Trophoblast cell (in vitro differentiated cells and primary cell): ENCODE data around the gene FAM53A.

Experiments
- DNase-seq, 2 donors: peaks; one replicate each; pipeline ENCODE4 v3.0.0-alpha.2; 2016
- H2AFZ ChIP-seq: 2 replicates; pipeline ENCODE4 v1.6.1; 2013; ENCODE audit warnings: low read length, moderate library complexity, mild to moderate bottlenecking; ENCODE audit not compliant: insufficient read depth, poor library complexity
- H2AK5ac ChIP-seq: 2 replicates; pipeline ENCODE4 v1.6.1; 2013; ENCODE audit warnings: mild to moderate bottlenecking, low read length
- H2BK120ac ChIP-seq: 2 replicates; pipeline ENCODE4 v1.6.1; 2013; ENCODE audit warnings: low read length, mild to moderate bottlenecking, moderate library complexity; ENCODE audit not compliant: insufficient read depth, poor library complexity
- H2BK12ac ChIP-seq: 2 replicates; pipeline ENCODE4 v1.6.1; 2013; ENCODE audit warnings: mild to moderate bottlenecking, low read length, moderate library complexity
- H2BK5ac ChIP-seq: 2 replicates; pipeline ENCODE4 v1.6.1; 2013; ENCODE audit warnings: low read length, low read depth, moderate library complexity, mild to moderate bottlenecking; ENCODE audit not compliant: poor library complexity
- H3K14ac ChIP-seq: 2 replicates; pipeline ENCODE4 v1.6.1; 2013; ENCODE audit warnings: mild to moderate bottlenecking, low read length
- H3K18ac ChIP-seq: 2 replicates; pipeline ENCODE4 v1.6.1; 2013; ENCODE audit warnings: mild to moderate bottlenecking, low read length
- H3K23ac ChIP-seq: 2 replicates; pipeline ENCODE4 v1.6.1; 2013; ENCODE audit warnings: low read length
- H3K27ac ChIP-seq: 2 replicates; pipeline ENCODE4 v1.5.1; 2013; ENCODE audit warnings: low read depth, mild to moderate bottlenecking, inconsistent platforms, low read length, moderate library complexity
- H3K27me3 ChIP-seq: 2 replicates; pipeline ENCODE4 v1.6.1; 2013; ENCODE audit warnings: inconsistent platforms, mild to moderate bottlenecking, low read length, moderate library complexity; ENCODE audit not compliant: insufficient read depth
- H3K36me3 ChIP-seq, 2 experiments: 1 replicate in 1 of 2; 2 replicates in 1 of 2; pipeline ENCODE4 v1.6.1; 2013; ENCODE audit warnings: low read length in 2 of 2, mild to moderate bottlenecking in 2 of 2, moderate library complexity in 1 of 2; ENCODE audit not compliant: insufficient read depth in 2 of 2, control insufficient read depth in 1 of 2
- H3K4ac ChIP-seq: 2 replicates; pipeline ENCODE4 v1.6.1; 2013; ENCODE audit warnings: low read depth, mild to moderate bottlenecking, low read length, moderate library complexity
- H3K4me1 ChIP-seq, 2 experiments: 1 replicate in 1 of 2; 2 replicates in 1 of 2; pipeline ENCODE4 v1.6.1; 2013; ENCODE audit warnings: low read length in 2 of 2, mild to moderate bottlenecking in 2 of 2, moderate library complexity in 1 of 2; ENCODE audit not compliant: insufficient read depth in 2 of 2, control insufficient read depth in 1 of 2
- H3K4me2 ChIP-seq: 2 replicates; pipeline ENCODE4 v1.6.1; 2013; ENCODE audit warnings: inconsistent platforms, mild to moderate bottlenecking, low read length, moderate library complexity
- H3K4me3 ChIP-seq: 2 replicates; pipeline ENCODE4 v1.5.1; 2013; ENCODE audit warnings: mild to moderate bottlenecking, low read depth, low read length, inconsistent platforms
- H3K79me1 ChIP-seq: one replicate; pipeline ENCODE4 v1.6.1; 2013; ENCODE audit warnings: low read length
- H3K79me2 ChIP-seq: 2 replicates; pipeline ENCODE4 v1.6.1; 2013; ENCODE audit warnings: low read length, mild to moderate bottlenecking; ENCODE audit not compliant: control insufficient read depth, insufficient read depth, poor library complexity
- H3K9ac ChIP-seq: 2 replicates; pipeline ENCODE4 v1.6.1; 2013; ENCODE audit warnings: mild to moderate bottlenecking, low read length
- H3K9me3 ChIP-seq: 2 replicates; pipeline ENCODE4 v1.6.1; 2013; ENCODE audit warnings: low read depth, mild to moderate bottlenecking, control low read depth, inconsistent platforms, low read length; ENCODE audit not compliant: insufficient read depth
- H4K12ac ChIP-seq: 2 replicates; pipeline ENCODE4 v1.6.1; 2013; ENCODE audit warnings: low read depth, mild to moderate bottlenecking, low read length, moderate library complexity
- H4K8ac ChIP-seq: 2 replicates; pipeline ENCODE4 v1.6.1; 2013; ENCODE audit warnings: low read depth, mild to moderate bottlenecking, low read length, moderate library complexity
- H4K91ac ChIP-seq: one replicate; pipeline ENCODE4 v1.6.1; 2013; ENCODE audit warnings: low read depth, mild to moderate bottlenecking, low read length, moderate library complexity
- WGBS: extraction: QIAGEN DNeasy Blood & Tissue Kit; methylation state at CpG from one replicate; pipeline ENCODE4 v1.1.7; 2013; ENCODE audit warnings: missing lambda C conversion rate; ENCODE audit not compliant: insufficient read length, insufficient coverage; ENCODE audit errors: extremely low coverage; 5-methylcytosine and 5-hydroxymethylcytosine counted together

FAM53A gene

DNA sequence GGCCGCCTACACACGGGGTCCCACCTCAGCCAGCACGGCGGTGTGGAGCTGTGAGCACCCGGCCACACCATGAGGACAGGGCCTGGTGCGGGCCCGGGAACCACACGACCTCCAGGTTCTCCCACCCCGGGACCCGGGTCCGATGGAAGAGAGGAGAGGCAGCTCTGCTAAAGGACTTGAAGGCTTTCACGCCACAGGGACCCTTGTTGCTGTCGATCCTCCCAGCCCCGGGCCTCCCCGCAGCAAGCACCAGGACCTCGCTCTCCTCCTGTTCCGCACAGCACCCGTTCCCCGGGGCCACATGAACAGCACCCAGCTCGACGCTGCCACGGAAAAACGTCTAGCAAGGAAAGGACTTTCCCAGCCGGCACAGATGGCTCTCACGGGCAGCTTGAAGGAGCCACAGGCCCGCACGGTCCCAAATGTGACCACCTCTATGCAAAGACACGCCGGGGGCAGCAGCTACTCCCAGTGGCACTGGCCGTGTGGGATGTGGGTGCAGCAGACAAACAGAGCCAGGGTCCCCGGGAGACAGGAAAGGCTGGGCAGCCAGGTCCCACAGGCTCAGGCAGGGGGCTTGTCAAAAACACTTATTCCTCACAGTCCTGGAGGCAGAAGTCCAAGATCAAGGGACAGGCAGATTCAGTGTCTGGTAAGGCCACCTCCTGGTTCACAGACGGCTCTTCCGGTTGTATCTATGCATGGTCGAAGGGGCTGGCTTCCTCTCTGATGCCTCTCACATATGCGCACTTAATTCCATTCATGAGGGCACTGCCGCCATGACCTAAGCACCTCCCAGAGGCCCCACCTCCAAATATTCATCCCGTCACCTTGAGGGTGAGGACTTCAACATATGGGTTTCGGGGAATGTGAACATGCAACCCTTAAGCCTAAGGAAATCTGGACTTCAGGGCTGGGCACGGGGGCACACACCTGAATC, 24.7 kb downstream of the FAM53A start:
- H2AFZ ChIP-seq = no peak overlapping the region
- no peak overlapping the region for H3K18ac ChIP-seq
- no peak overlapping the region for H2AK5ac ChIP-seq
- H3K27ac ChIP-seq = no peak overlapping the region
- H3K14ac ChIP-seq = no peak overlapping the region
- no peak overlapping the region for H3K4ac ChIP-seq
- H4K91ac ChIP-seq = no peak overlapping the region
- no peaks in the 10 kb centered on the region for H3K79me1 ChIP-seq
- no peaks in the 10 kb centered on the region for H3K4me1 ChIP-seq
- no peak overlapping the region for H3K23ac ChIP-seq
- H4K8ac ChIP-seq = no peak overlapping the region
- H2BK120ac ChIP-seq = no peak overlapping the region
- H3K4me2 ChIP-seq = no peak overlapping the region
- H3K27me3 ChIP-seq = no peaks in the 10 kb centered on the region
- H3K9ac ChIP-seq = no peak overlapping the region
- H3K4me3 ChIP-seq = no peak overlapping the region
- DNase-seq = no peak
- no peak overlapping the region for H2BK5ac ChIP-seq
- no CpG with 5 or more reads among the region's 39 CpGs for WGBS
- no peak overlapping the region for H4K12ac ChIP-seq
- H3K79me2 ChIP-seq = no peaks in the 10 kb centered on the region
- H3K9me3 ChIP-seq = no peaks in the 10 kb centered on the region
- H2BK12ac ChIP-seq = no peak overlapping the region
- H3K36me3 ChIP-seq = no peaks in the 10 kb centered on the region

DNA sequence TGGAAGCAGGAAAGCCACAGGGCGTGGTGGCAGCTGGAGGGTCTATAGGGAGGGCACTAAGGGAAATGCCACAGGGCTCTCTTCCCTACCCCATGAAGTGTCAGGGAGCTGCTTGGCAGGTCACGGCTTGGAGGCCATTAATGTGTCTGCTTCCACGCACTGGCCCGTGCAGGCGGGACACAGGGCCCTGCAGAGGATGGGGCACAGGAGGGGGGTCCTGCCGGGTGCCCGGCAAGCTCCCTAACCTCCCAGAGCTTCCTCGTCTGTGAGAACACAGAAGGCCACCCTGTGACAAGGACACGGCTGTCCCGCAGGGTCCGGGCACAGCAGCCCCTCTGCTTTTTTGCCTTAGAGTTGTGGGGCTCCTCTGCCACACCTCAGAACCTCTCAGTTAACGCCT, 25.5 kb downstream of the FAM53A start:
- no peak overlapping the region for H2BK12ac ChIP-seq
- no peak overlapping the region for H3K4ac ChIP-seq
- H2AFZ ChIP-seq = no peak overlapping the region
- H4K91ac ChIP-seq = no peak overlapping the region
- H3K9ac ChIP-seq = no peak overlapping the region
- H3K27ac ChIP-seq = no peak overlapping the region
- no peak for DNase-seq
- no peak overlapping the region for H2BK120ac ChIP-seq
- H2AK5ac ChIP-seq = no peak overlapping the region
- no peak overlapping the region for H3K14ac ChIP-seq
- H3K36me3 ChIP-seq = no peaks in the 10 kb centered on the region
- no peak overlapping the region for H3K23ac ChIP-seq
- no peak overlapping the region for H4K12ac ChIP-seq
- H3K27me3 ChIP-seq = no peaks in the 10 kb centered on the region
- H3K4me2 ChIP-seq = no peak overlapping the region
- WGBS = no CpG with 5 or more reads among the region's 12 CpGs
- H3K79me2 ChIP-seq = no peaks in the 10 kb centered on the region
- no peak overlapping the region for H4K8ac ChIP-seq
- H3K79me1 ChIP-seq = no peaks in the 10 kb centered on the region
- no peaks in the 10 kb centered on the region for H3K4me1 ChIP-seq
- no peaks in the 10 kb centered on the region for H3K9me3 ChIP-seq
- no peak overlapping the region for H3K4me3 ChIP-seq
- H3K18ac ChIP-seq = no peak overlapping the region
- H2BK5ac ChIP-seq = no peak overlapping the region

DNA sequence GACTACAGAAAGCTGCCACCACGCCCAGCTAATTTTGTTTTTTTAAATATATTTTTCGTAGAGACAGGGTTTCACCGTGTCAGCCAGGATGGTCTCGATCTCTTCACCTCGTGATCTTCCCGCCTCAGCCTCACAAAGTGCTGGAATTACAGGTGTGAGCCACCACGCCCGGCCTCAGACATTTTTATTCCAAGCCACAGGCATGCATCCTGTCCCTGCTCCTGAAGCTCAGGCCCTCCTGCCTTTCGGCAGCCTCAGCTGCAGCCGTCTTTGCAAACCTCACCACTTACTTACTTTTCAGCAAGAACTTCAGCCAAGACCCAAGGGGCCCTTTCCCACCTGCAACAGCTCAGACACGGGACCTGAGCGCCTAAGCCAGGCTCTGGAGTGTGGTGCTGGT, 26.0 kb downstream of the FAM53A start:
- no peak for DNase-seq
- H3K4ac ChIP-seq = no peak overlapping the region
- WGBS = no CpG with 5 or more reads among the region's 12 CpGs

DNA sequence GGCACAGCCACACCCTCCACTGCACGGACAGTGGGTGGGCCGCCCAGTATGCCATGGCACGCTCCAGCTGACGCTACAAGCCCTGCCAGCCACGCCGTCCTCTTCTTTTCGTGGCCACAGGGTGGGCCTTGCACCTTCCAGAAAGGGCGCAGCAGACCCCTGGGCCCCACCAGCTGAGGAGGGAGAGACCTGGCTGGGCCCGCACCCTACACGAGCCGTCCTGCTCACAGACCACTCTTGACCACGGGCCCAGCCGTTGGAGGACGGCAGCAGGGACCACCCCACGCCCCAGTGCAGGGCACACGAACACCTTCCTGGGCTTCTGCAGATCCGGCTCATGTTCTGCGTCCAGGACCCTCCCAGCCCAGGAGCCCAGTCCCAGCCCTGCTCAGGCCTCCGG, 27.1 kb downstream of the FAM53A start:
- H2BK12ac ChIP-seq = no peak overlapping the region
- no peak overlapping the region for H2AK5ac ChIP-seq
- no peak overlapping the region for H3K23ac ChIP-seq
- no peak overlapping the region for H2BK120ac ChIP-seq
- H3K4me3 ChIP-seq = no peak overlapping the region
- no peaks in the 10 kb centered on the region for H3K79me2 ChIP-seq
- H4K91ac ChIP-seq = no peak overlapping the region
- H3K79me1 ChIP-seq = no peaks in the 10 kb centered on the region
- H3K18ac ChIP-seq = no peak overlapping the region
- H4K12ac ChIP-seq = no peak overlapping the region
- H2AFZ ChIP-seq = no peak overlapping the region
- no peak for DNase-seq
- no peak overlapping the region for H3K4me2 ChIP-seq
- no peaks in the 10 kb centered on the region for H3K36me3 ChIP-seq
- no peak overlapping the region for H3K9ac ChIP-seq
- H3K27me3 ChIP-seq = no peaks in the 10 kb centered on the region
- no CpG with 5 or more reads among the region's 19 CpGs for WGBS
- no peak overlapping the region for H3K14ac ChIP-seq
- no peak overlapping the region for H3K27ac ChIP-seq
- H3K4ac ChIP-seq = no peak overlapping the region
- no peak overlapping the region for H4K8ac ChIP-seq
- peaks cover 10% of the 10 kb centered on the region for H3K9me3 ChIP-seq
- H3K4me1 ChIP-seq = no peaks in the 10 kb centered on the region
- no peak overlapping the region for H2BK5ac ChIP-seq

More for the DNA sequence above, 26.0 kb downstream of the FAM53A start:
- Histone ChIP-seq H3K14ac (no peak overlapping the region), H2BK5ac (no peak overlapping the region), H2AFZ (no peak overlapping the region), H3K27me3 (no peaks in the 10 kb centered on the region), H4K91ac (no peak overlapping the region), H3K4me2 (no peak overlapping the region), H2BK120ac (no peak overlapping the region), H3K27ac (no peak overlapping the region), H3K9ac (no peak overlapping the region), H4K12ac (no peak overlapping the region), H2BK12ac (no peak overlapping the region), H3K23ac (no peak overlapping the region), H3K18ac (no peak overlapping the region), H3K4me3 (no peak overlapping the region), H4K8ac (no peak overlapping the region), H3K79me2 (no peaks in the 10 kb centered on the region), H3K4me1 (no peaks in the 10 kb centered on the region), H2AK5ac (no peak overlapping the region), H3K9me3 (no peaks in the 10 kb centered on the region), H3K79me1 (no peaks in the 10 kb centered on the region), H3K36me3 (no peaks in the 10 kb centered on the region)
